ENCODE data around the gene DDOST. TPM values are rescaled to one million over a fixed set of nuclear protein-coding genes. Genes with fewer than 3 reads are reported as not detected.

The DDOST gene
- total RNA-seq, 1 experiment from 2014 or later = 292 TPM

DNA sequence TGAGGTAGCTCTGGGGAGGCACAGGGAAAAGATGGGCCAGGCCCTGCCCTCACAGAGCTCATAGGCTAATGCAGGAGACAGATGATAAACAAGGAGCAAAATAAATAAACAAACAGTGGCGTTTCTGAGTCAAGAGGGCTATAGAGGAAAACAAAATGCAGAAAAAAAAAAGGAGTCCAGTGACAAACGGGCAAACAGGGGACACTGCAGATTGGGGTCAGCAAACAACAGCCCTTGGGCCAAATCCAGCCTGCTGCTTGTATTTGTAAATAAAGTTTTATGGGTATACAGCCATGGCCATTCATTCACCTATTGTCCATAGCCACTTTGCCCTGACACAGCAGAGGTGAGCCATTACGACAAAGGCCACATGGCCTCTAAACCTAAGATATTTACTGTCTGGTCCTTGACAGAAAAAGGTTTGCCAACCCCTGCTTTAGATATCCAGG lies 47.0 kb downstream of the DDOST start:
- CTCF ChIA-PET = interaction anchor here (0.7 to 2.7 kb wide), 3 partner anchors 18 to 91 kb away, joined by 5 to 21 read pairs (median 10); no protein-coding TSS in a partner anchor
- peaks cover 6% of the 10 kb centered on the region for H3K36me3 Mint-ChIP-seq (ENCODE audit: insufficient read depth, unreplicated experiment)
- POLR2A ChIA-PET = interaction anchor here (0.6 to 3.8 kb wide), 9 partner anchors 10 to 172 kb away, joined by 3 to 41 read pairs (median 4); partner anchors contain the start of gene PINK1
- no peaks in the 10 kb centered on the region for H3K27me3 Mint-ChIP-seq (ENCODE audit: insufficient read depth, unreplicated experiment)
- no peak for TF ChIP-seq CTCF (IDR thresholded peaks at IDR 0.05; ENCODE audit: unreplicated experiment)
- intact Hi-C loops (cut with micrococcal nuclease) = no loop called here
- no peak overlapping the region for H3K4me3 Mint-ChIP-seq (ENCODE audit: unreplicated experiment)
- H3K27ac Mint-ChIP-seq (ENCODE audit: low read depth, unreplicated experiment) = peak overlapping the region; percentile 91
- H3K9me3 Mint-ChIP-seq (ENCODE audit: unreplicated experiment) = peaks cover 7% of the 10 kb centered on the region
- no peak for DNase-seq (ENCODE audit: unreplicated experiment)
- H3K4me1 Mint-ChIP-seq (ENCODE audit: insufficient read depth, unreplicated experiment) = peaks cover 22% of the 10 kb centered on the region
- BruUV-seq (replicated peaks) = no TSS peak

- ChIA-PET POLR2A (interaction anchor here (1.6 to 3.8 kb wide), 3 partner anchors 9 to 49 kb away, joined by 8 to 41 read pairs (median 12); partner anchors contain the start of genes DDOST and PINK1), CTCF (interaction anchor here (0.6 to 2.7 kb wide), 5 partner anchors 20 to 695 kb away, joined by 4 to 21 read pairs (median 5); no protein-coding TSS in a partner anchor)
- peaks cover 22% of the 10 kb centered on the region for H3K4me1 Mint-ChIP-seq (ENCODE audit: insufficient read depth, unreplicated experiment)
- TF ChIP-seq CTCF (IDR thresholded peaks at IDR 0.05; ENCODE audit: unreplicated experiment) = no peak
- peak overlapping the region; percentile 91 for H3K27ac Mint-ChIP-seq (ENCODE audit: low read depth, unreplicated experiment)
- intact Hi-C loops (cut with micrococcal nuclease) = no loop called here
- H3K27me3 Mint-ChIP-seq (ENCODE audit: insufficient read depth, unreplicated experiment) = no peaks in the 10 kb centered on the region
- H3K4me3 Mint-ChIP-seq (ENCODE audit: unreplicated experiment) = no peak overlapping the region
- peaks cover 7% of the 10 kb centered on the region for H3K9me3 Mint-ChIP-seq (ENCODE audit: unreplicated experiment)
- H3K36me3 Mint-ChIP-seq (ENCODE audit: insufficient read depth, unreplicated experiment) = peaks cover 6% of the 10 kb centered on the region
- peak; percentile 77 for DNase-seq (ENCODE audit: unreplicated experiment)
- BruUV-seq (replicated peaks) = no TSS peak
These were observed 48.9 kb downstream of the DDOST start for GRCh38 chr1:20612221-20612746.

DNA sequence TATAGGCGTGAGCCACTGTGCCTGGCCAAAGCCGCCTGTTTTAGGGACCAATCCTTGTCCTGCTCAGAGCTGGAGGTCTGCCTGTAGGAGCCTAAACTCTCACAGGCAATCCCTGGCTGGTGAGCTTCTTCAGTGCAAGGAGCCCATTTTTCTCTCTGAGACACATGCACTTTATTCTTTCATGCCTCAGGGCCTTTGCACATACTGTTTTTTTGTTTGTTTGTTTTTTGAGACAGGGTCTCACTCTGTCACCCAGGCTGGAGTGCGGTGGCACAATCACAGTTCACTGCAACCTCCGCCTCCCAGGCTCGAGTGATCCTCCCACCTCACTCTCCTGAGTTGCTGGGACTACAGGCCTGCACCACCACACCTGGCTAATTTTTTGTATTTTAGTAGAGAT lies 49.5 kb downstream of the DDOST start:
- intact Hi-C loops (cut with micrococcal nuclease) = no loop called here
- no peak overlapping the region for H3K4me3 Mint-ChIP-seq (ENCODE audit: unreplicated experiment)
- H3K9me3 Mint-ChIP-seq (ENCODE audit: unreplicated experiment) = peaks cover 7% of the 10 kb centered on the region
- peak overlapping the region; percentile 91 for H3K27ac Mint-ChIP-seq (ENCODE audit: low read depth, unreplicated experiment)
- DNase-seq (ENCODE audit: unreplicated experiment) = no peak
- POLR2A ChIA-PET = interaction anchor here (0.6 to 3.8 kb wide), 3 partner anchors 22 to 179 kb away, joined by 3 to 41 read pairs (median 8); partner anchors contain the start of genes DDOST and PINK1
- H3K27me3 Mint-ChIP-seq (ENCODE audit: insufficient read depth, unreplicated experiment) = no peaks in the 10 kb centered on the region
- BruUV-seq (replicated peaks) = no TSS peak
- CTCF ChIA-PET = interaction anchor here (0.7 to 1.2 kb wide), 3 partner anchors 20 to 37 kb away, joined by 3 to 4 read pairs (median 4); partner anchors contain the start of gene PINK1
- TF ChIP-seq CTCF (IDR thresholded peaks at IDR 0.05; ENCODE audit: unreplicated experiment) = no peak
- H3K4me1 Mint-ChIP-seq (ENCODE audit: insufficient read depth, unreplicated experiment) = peaks cover 22% of the 10 kb centered on the region
- peaks cover 6% of the 10 kb centered on the region for H3K36me3 Mint-ChIP-seq (ENCODE audit: insufficient read depth, unreplicated experiment)

- ChIA-PET CTCF (interaction anchor here (0.7 to 1.2 kb wide), 3 partner anchors 21 to 36 kb away, joined by 3 to 4 read pairs (median 4); partner anchors contain the start of gene PINK1), POLR2A (interaction anchor here (0.6 to 3.8 kb wide), 2 partner anchors 23 to 179 kb away, joined by 3 to 41 read pairs; partner anchors contain the start of gene PINK1)
- no peak for TF ChIP-seq CTCF (IDR thresholded peaks at IDR 0.05; ENCODE audit: unreplicated experiment)
- Mint-ChIP-seq H3K4me3 (ENCODE audit: unreplicated experiment) (no peak overlapping the region), H3K27ac (ENCODE audit: low read depth, unreplicated experiment) (no peak overlapping the region), H3K9me3 (ENCODE audit: unreplicated experiment) (peaks cover 7% of the 10 kb centered on the region), H3K36me3 (ENCODE audit: insufficient read depth, unreplicated experiment) (peaks cover 6% of the 10 kb centered on the region), H3K4me1 (ENCODE audit: insufficient read depth, unreplicated experiment) (peaks cover 22% of the 10 kb centered on the region), H3K27me3 (ENCODE audit: insufficient read depth, unreplicated experiment) (no peaks in the 10 kb centered on the region)
- intact Hi-C loops (cut with micrococcal nuclease) = no loop called here
- no TSS peak for BruUV-seq (replicated peaks)
- no peak for DNase-seq (ENCODE audit: unreplicated experiment)
These were observed 50.2 kb downstream of the DDOST start for GRCh38 chr1:20610970-20611369.

All from MCF 10A (cell line).